Limb (tissue), 2 donors: ENCODE results near the gene ZBTB42.

ENCODE experiments used
- DNase-seq, 2 donors: peaks; one replicate each; pipeline ENCODE4 v3.0.0-alpha.2; 2016; ENCODE audit errors: extremely low spot score in 2 of 2

ZBTB42 gene

GRCh38 chr14:104769324-104770071 is 31.4 kb upstream of the ZBTB42 start:
- DNase-seq: no peak

- no peak for DNase-seq
These were observed 30.8 kb upstream of the ZBTB42 start for GRCh38 chr14:104770072-104770579.

DNA sequence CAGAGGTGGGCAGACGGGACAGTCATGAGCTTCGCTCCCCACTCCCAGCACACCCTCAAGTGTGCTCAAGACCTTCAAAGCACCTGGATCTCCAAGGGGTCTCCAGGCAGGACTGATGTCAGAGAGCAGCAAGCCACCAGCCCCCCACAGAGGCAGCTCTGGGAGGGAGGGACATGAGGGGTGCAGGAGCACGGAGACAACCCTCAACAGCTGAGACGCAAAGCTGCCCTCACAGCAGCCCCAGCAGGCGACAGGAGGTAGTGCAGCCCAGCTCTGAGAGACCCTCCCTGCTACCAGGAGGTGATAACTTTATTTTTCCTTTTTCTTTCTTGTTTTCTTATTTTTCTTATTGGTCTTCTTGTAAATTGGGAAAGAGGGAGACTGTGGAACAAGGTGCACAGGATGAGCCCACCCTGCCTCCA is 30.0 kb upstream of the ZBTB42 start:
- no peak for DNase-seq

DNA sequence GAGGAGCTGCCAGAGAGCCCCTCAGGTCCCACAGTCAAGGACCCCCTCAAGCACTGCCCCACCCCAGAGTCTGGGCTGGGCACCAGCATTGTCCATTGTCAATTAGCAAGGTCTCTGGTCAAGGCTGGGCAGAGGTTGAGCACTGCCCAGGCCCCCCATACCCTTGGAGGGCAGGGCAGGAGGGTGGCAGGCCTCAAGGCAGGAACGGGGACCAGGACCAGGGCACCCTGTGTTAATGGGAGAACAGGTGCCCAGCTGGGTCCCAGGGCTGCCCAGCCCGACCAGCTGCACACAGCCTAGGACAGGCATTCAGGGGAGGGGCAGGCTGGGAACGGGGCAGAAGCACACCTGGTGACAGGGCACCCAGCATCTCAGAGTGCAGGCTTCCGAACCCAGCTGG is 29.5 kb upstream of the ZBTB42 start:
- no peak for DNase-seq

- DNase-seq: no peak
These were observed 28.8 kb upstream of the ZBTB42 start for GRCh38 chr14:104771918-104772706.

DNA sequence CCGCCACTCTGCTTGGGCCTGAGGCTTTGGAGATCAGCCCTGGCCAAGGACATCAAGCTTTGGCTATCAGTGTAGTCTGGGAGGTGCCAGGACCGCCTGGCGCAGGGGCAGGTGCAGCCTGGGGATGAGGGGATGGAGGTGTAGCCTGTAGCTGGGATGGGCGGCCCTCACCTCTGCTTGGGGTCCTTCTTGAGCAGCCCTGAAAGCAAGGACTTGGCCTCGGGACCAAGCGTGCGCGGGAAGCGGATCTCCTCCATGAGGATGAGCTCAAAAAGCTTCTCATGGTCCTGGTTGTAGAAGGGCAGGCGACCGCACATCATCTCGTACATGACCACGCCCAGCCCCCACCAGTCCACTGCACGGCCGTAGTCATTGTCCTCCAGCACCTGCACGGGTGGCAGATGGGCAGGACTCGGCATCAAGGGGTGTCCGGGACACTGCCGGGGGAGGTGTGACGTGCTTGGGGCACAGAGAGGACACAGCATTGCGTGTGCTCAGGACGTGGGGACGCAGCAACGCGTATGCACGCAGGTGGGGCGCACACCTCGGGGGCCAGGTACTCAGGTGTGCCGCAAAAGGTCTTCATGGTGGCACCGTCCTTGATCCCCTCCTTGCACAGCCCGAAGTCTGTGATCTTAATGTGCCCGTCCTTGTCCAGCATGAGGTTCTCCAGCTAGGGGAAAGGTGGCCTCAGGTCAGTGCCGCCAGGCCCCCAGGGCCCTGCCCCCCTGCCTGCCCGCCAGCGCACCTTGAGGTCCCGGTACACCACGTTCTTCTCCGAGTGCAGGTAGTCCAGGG is 28.0 kb upstream of the ZBTB42 start:
- no peak for DNase-seq

DNA sequence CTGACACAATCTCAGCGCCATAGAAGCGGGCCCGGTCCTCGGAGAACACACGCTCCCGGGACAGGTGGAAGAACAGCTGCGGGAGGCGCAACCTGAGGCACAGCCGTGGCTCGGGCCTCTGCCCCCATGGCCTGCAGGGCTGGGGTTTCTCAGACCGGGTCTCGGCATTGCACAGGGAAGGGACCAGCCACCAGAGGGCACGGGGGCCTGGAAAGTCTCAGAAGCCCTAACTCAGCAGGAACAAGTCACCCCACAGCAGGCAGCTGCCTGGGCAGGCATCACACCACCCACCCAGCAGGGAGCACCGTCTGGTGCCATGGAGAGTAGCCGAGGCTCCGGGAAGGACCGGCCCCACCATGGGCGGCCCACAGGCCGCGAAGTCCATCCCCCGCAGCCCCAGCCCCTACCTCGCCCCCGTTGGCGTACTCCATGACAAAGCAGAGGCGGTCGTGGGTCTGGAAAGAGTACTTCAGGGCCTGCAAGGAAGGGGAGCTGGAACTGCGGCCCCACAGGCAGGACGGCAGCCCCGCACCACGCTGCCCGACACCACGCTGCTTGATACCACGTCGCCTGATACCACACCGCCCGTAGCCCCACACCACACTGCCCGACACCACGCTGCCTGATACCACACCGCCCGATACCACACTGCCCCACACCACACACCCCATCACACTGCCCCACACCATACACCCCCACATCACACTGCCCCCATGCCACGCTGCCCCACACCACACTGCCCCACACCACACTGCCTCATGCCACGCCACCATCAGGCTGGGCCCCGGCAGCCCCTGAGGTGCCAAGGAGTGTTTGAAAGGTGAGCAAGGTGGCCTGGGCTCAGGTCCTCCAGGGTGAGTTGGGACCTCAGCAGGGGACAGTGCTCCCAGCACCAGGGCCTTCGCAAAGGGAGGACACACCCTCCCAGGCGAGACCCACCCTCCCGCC is 27.1 kb upstream of the ZBTB42 start:
- DNase-seq: no peak

DNA sequence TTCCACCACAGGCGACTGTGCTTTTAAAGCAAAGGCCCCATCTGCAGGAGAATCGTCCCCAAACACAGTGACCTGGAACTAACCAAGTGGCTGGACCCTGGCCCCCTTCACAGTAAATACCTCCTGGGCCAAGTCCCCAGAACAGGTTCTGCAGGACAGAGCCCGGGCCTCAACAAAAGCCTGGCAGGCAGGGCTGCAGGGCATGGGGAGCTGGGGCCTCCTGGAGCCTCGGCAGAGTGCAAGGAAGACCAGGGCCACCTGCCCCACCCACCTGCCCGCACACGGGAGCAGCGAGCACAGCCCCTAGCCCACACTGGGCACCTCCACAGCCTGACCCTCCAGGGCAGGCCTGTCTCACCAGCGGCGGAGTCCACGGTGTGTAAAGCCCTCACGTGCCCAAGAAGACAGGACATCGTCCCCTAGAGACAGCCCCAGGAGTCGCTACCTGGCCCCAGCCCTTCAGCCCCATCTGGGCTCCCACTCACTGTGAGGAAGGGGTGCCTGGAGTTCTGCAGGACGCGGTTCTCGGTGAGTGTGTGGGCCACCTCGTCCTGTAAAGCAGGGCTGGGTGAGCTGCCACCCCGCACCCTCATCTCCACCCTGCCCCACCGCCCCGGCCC is 26.3 kb upstream of the ZBTB42 start:
- no peak for DNase-seq

DNA sequence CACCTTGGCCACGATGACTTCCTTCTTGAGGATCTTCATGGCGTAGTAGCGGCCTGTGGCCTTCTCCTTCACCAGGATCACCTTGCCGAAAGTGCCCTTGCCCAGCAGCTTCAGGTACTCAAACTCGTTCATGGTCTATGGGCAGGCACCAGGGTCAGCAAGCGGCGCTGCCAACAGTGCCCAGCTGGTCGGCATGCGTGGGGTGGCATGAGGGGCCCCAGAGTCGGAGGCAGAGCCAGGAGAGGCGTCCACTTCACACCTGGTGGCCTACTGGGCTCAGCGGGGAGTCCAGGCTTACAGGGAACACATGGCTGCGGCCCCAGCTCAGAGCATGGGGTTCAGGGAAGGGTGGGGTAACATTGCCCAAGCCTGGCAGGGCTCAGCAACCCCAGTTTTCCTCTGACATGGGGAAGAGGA is 25.8 kb upstream of the ZBTB42 start:
- no peak for DNase-seq

GRCh38 chr14:104776481-104776880 is 24.4 kb upstream of the ZBTB42 start:
- no peak for DNase-seq

- DNase-seq: no peak
These were observed 23.7 kb upstream of the ZBTB42 start for GRCh38 chr14:104776961-104777807.

DNA sequence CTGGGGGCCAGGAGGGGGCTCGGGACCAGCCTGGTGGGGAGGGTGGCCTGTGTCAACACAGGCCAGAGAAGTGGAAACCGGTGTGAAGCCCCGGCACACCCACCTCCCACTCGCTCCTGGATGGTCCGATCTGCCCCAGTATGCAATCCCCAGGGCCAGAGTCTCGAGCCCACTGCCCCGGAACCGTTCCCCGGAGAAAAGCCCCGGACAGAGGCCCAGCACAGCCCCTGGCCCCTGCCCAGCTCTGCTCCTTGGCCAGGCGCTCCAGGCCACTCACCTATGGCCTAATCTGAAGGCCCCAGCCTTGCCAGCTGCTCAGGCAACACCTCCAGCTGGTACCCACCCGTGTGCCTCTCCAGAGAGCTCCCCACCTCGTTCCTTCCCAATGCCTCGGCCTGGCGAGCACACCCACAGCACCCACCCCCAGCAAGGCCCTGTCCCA is 23.1 kb upstream of the ZBTB42 start:
- no peak for DNase-seq

DNA sequence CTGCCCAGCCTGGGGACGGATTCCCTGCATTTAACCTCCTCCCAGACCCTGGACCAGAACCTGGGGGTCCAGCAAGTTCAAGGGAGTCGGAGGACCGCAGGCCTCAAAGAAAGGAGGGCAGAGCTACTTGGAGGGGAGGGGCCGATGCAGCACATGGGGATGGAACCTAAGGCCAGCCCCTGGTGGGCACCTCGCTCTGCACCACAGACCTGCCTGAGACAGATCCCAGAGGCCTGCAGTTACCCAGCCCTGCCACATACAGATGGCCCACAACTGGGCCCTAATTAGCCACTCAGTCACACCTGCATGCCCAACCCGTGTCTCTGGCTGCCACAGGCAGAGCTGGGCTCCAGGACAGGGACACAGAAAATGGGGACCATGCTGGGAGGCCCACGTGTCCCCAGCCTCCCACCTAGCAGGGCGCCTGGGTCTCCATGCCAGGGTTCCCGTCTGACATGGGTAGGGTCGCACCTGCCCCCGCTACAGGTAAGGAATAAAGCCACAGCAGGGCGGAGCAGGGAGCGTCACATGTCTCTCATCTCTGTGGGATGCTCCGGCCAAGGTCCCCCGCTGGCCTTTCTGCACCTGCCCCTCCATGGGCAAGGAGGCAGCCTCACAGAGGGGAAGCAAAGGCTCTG is 22.1 kb upstream of the ZBTB42 start:
- no peak for DNase-seq

GRCh38 chr14:104779776-104780512 is 21.0 kb upstream of the ZBTB42 start:
- DNase-seq: no peak

DNA sequence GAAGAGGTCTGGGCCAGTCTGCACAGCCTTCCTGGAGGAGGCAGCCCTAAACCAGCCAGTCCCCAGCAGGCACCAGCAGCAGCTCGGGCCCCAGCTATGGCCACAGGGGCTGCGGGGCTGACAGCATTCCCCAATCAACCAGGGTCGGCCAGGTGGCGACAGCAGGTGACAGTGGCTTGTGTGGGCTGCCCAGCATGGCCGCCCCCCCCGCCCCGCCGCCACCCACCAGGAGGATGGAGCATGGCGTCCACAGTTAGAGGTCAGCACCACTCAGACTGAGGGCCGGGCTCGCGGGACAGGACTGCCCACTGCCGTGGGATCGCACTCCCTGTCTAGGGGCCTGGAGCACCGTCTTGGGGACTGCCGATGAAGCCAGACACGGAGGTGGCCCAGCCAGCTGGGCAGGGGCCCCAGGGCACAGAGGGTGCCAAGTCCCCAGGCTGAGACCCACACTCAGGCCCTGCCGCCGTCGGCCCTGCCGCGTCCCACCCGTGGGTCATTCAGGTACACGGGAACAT is 20.3 kb upstream of the ZBTB42 start:
- no peak for DNase-seq

- no peak for DNase-seq
These were observed 19.4 kb upstream of the ZBTB42 start for GRCh38 chr14:104781271-104782077.
